WTC11 (cell line): ENCODE data around the gene CDK11A. TPM values are rescaled to one million over a fixed set of nuclear protein-coding genes. Genes with fewer than 3 reads are reported as not detected.
"Not testable (repeated sequence)": the region's sequence is repeated elsewhere in the genome, so short reads cannot be mapped to it uniquely, and the experiment has no call there.

ENCODE experiments used
- ATAC-seq: fragments of 200-7000 bp; cut with Tn5 transposase; 2 replicates; pipeline ENCODE4 v1.10.0; 2021; ENCODE audit warnings: mild to moderate bottlenecking, moderate library complexity
- Bru-seq: library from RNA; stranded (reverse); fragments of 400-500 nt; gene quantifications from one replicate; lab custom pipeline; 2021; lab: Mats Ljungman, UMichigan
- CTCF ChIA-PET: fragments of 300-600 bp; sonication (Branson Sonifier 250); formaldehyde crosslinking; loops from one replicate; lab custom pipeline; 2021; ENCODE audit warnings: antibody characterized with exemption; lab: Charles Lee
- POLR2A ChIA-PET: fragments of 350-600 bp; sonication (Branson Sonifier 250); formaldehyde crosslinking; loops from one replicate; lab custom pipeline; 2021; ENCODE audit warnings: antibody characterized with exemption; lab: Charles Lee
- DNase-seq: peaks from one replicate; pipeline ENCODE4 v3.0.0; 2021; ENCODE audit warnings: low spot score
- H3K27ac Mint-ChIP-seq: 2 replicates; pipeline ENCODE4 v1.8.0; 2021; ENCODE audit warnings: mixed read lengths
- H3K27me3 Mint-ChIP-seq: 2 replicates; pipeline ENCODE4 v1.8.0; 2021; ENCODE audit warnings: low read depth, mild to moderate bottlenecking, moderate library complexity, mixed read lengths
- H3K36me3 Mint-ChIP-seq: 2 replicates; pipeline ENCODE4 v1.8.0; 2021; ENCODE audit warnings: mixed read lengths
- H3K4me1 Mint-ChIP-seq: 2 replicates; pipeline ENCODE4 v1.8.0; 2022; ENCODE audit warnings: mixed read lengths
- H3K4me3 Mint-ChIP-seq: 2 replicates; pipeline ENCODE4 v1.8.0; 2021; ENCODE audit warnings: mild to moderate bottlenecking, moderate library complexity, mixed read lengths
- H3K9me3 Mint-ChIP-seq: 2 replicates; pipeline ENCODE4 v1.8.0; 2021; ENCODE audit warnings: mixed read lengths
- ATF1 ChIP-seq: sonication (generic); formaldehyde crosslinking; IDR thresholded peaks from 2 replicates; pipeline ENCODE4 v1.8.1; 2023; ENCODE audit warnings: mild to moderate bottlenecking, moderate library complexity, missing genetic modification reagents
- CREM ChIP-seq: sonication (generic); formaldehyde crosslinking; IDR thresholded peaks from 2 replicates; pipeline ENCODE4 v1.8.1; 2022; ENCODE audit warnings: mild to moderate bottlenecking, missing genetic modification reagents, moderate library complexity
- FOXK1 ChIP-seq: sonication (generic); formaldehyde crosslinking; IDR thresholded peaks from 2 replicates; pipeline ENCODE4 v1.8.0; 2022; ENCODE audit warnings: mild to moderate bottlenecking, moderate library complexity, missing genetic modification reagents
- GABPB1 ChIP-seq: sonication (generic); formaldehyde crosslinking; IDR thresholded peaks from 2 replicates; pipeline ENCODE4 v1.8.1; 2023; ENCODE audit warnings: mild to moderate bottlenecking, missing genetic modification reagents
- KAT7 ChIP-seq: sonication (generic); formaldehyde crosslinking; IDR thresholded peaks from 2 replicates; pipeline ENCODE4 v1.8.1; 2023; ENCODE audit warnings: missing genetic modification reagents, mild to moderate bottlenecking, borderline replicate concordance
- MXD4 ChIP-seq: fragments of 250-450 bp; sonication (Bioruptor Pico); IDR thresholded peaks from 2 replicates; pipeline ENCODE4 v1.8.0; 2021; ENCODE audit warnings: mild to moderate bottlenecking, moderate library complexity, borderline replicate concordance
- NFATC4 ChIP-seq: fragments of 250-450 bp; sonication (Bioruptor Pico); IDR thresholded peaks from 2 replicates; pipeline ENCODE4 v1.9.0; 2021; ENCODE audit warnings: mild to moderate bottlenecking
- NFE2L1 ChIP-seq: sonication (generic); formaldehyde crosslinking; IDR thresholded peaks from 2 replicates; pipeline ENCODE4 v1.8.1; 2023; ENCODE audit warnings: missing genetic modification reagents
- SP1 ChIP-seq: sonication (generic); formaldehyde crosslinking; conservative IDR thresholded peaks from 2 replicates; pipeline ENCODE4 v1.8.1; 2022; ENCODE audit warnings: missing genetic modification reagents
- TEAD1 ChIP-seq: sonication (generic); formaldehyde crosslinking; IDR thresholded peaks from 2 replicates; pipeline ENCODE4 v1.8.0; 2022; ENCODE audit warnings: mild to moderate bottlenecking, missing genetic modification reagents
- USF2 ChIP-seq: sonication (generic); formaldehyde crosslinking; IDR thresholded peaks from 2 replicates; pipeline ENCODE4 v1.8.1; 2023; ENCODE audit warnings: mild to moderate bottlenecking, missing genetic modification reagents, moderate library complexity
- ZBTB21 ChIP-seq: sonication (generic); formaldehyde crosslinking; IDR thresholded peaks from 2 replicates; pipeline ENCODE4 v1.8.1; 2023; ENCODE audit warnings: mild to moderate bottlenecking, missing genetic modification reagents, borderline replicate concordance
- long read RNA-seq, 3 experiments: library from RNA in 1 of 3; library from capped mRNA in 1 of 3; library from polyadenylated mRNA in 1 of 3; unstranded in 2 of 3; stranded (forward) in 1 of 3; transcript quantifications; one replicate each; pipeline ENCODE4 v2.0.0, GENCODE V29; 2021
- total RNA-seq: library from RNA; stranded (reverse); gene quantifications from 3 replicates; pipeline ENCODE4 v1.2.3, GENCODE V29; 2021
- TF ChIP-seq, protein P1 (sequence below): sonication (generic); formaldehyde crosslinking; IDR thresholded peaks from 2 replicates; pipeline ENCODE4 v1.8.0; 2022; ENCODE audit warnings: mild to moderate bottlenecking, missing genetic modification reagents
- TF ChIP-seq, protein P2 (sequence below): fragments of 250-450 bp; sonication (Bioruptor Pico); IDR thresholded peaks from 2 replicates; pipeline ENCODE4 v1.9.0; 2021; ENCODE audit warnings: mild to moderate bottlenecking
- TF ChIP-seq, protein P3 (sequence below): sonication (generic); formaldehyde crosslinking; IDR thresholded peaks from 2 replicates; pipeline ENCODE4 v1.8.0; 2022; ENCODE audit warnings: missing genetic modification reagents
- TF ChIP-seq, protein P4 (sequence below): sonication (generic); formaldehyde crosslinking; IDR thresholded peaks from 2 replicates; pipeline ENCODE4 v1.8.1; 2022; ENCODE audit warnings: missing genetic modification reagents, borderline replicate concordance
- TF ChIP-seq, protein P5 (sequence below): sonication (generic); formaldehyde crosslinking; IDR thresholded peaks from 2 replicates; pipeline ENCODE4 v1.8.1; 2023; ENCODE audit warnings: mild to moderate bottlenecking, missing genetic modification reagents
- TF ChIP-seq, protein P6 (sequence below): fragments of 200-600 bp; IDR thresholded peaks from 2 replicates; pipeline ENCODE4 v1.8.0; 2022; ENCODE audit warnings: antibody characterized with exemption
- TF ChIP-seq, protein P7 (sequence below): fragments of 250-450 bp; sonication (Bioruptor Pico); IDR thresholded peaks from 2 replicates; pipeline ENCODE4 v1.9.0; 2021; ENCODE audit warnings: moderate library complexity, mild to moderate bottlenecking, inconsistent platforms, borderline replicate concordance

The CDK11A gene
- total RNA-seq, result 47.8 to 54.7 TPM (median 52.0 TPM) in 3 replicates
- Bru-seq, nascent RNA, result percentile 84 among the genes with signal in this experiment
- long read RNA-seq, experiment 1, transcript CDK11A-204 (20 exons, 2,419 nt), result major isoform, 14 of 55 reads
- long read RNA-seq, experiment 1, partial matches to known transcripts, result 13 of 55 reads
- long read RNA-seq, experiment 1, other reads (novel, unspliced or antisense), result 23 of 55 reads
- long read RNA-seq, experiment 2, partial matches to known transcripts, result 24 of 46 reads
- long read RNA-seq, experiment 2, other reads (novel, unspliced or antisense), result 22 of 46 reads
- long read RNA-seq, experiment 3, partial matches to known transcripts, result 1 of 2 reads
- long read RNA-seq, experiment 3, other reads (novel, unspliced or antisense), result 1 of 2 reads

GRCh38 chr1:1724035-1724864 lies at the start of gene CDK11A:
Gene CDK11A, minus strand, starts transcription at chr1:1724357. Its CDS starts 1,539 bp downstream, at chr1:1722818.
- peak within 1 kb of the TSS; percentile 88 for H3K4me3 Mint-ChIP-seq
- peaks cover 16% of the 10 kb centered on the region for H3K36me3 Mint-ChIP-seq
- TF ChIP-seq, protein P1, sequence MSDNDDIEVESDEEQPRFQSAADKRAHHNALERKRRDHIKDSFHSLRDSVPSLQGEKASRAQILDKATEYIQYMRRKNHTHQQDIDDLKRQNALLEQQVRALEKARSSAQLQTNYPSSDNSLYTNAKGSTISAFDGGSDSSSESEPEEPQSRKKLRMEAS (CRISPR knock-in tag), result peak; percentile 62; the same call in 1 of the 2 replicates
- TF ChIP-seq TEAD1 (CRISPR knock-in tag) (peak; percentile 40; the same call in 1 of the 2 replicates), ZBTB21 (CRISPR knock-in tag) (peak; percentile 52; the same call in 1 of the 2 replicates), SP1 (CRISPR knock-in tag) (peak; percentile 51; the same call in 1 of the 2 replicates), CREM (CRISPR knock-in tag) (peak; percentile 97), FOXK1 (CRISPR knock-in tag) (peak; percentile 94)
- POLR2A ChIA-PET, H3K27me3 Mint-ChIP-seq, H3K9me3 Mint-ChIP-seq, H3K4me1 Mint-ChIP-seq: not testable (repeated sequence)
- CTCF ChIA-PET, result interaction anchor here (0.6 to 1.3 kb wide), 5 partner anchors 41 to 320 kb away, joined by 3 to 5 read pairs (median 5); no protein-coding TSS in a partner anchor
- peak within 1 kb of the TSS; percentile 98 for H3K27ac Mint-ChIP-seq
- ATAC-seq (peak; percentile 94), DNase-seq (peak; percentile 98)

DNA sequence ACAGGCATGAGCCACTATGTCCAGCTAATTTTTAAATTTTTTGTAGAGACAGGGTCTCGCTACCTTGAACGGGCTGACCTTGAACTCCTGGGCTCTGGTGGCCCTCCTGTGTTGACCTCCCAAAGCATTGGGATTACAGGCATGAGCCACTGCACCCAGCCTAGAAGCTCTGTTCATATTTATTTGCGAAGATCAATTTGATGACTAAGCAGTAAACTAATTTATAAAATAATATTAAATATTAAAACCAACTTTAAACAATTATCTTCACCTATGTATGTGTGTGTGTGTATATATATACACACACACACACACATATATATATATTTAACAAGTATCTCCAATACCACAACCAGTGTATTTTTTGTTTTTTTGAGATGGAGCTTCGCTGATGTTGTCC lies 49.7 kb upstream of the CDK11A start:
- ATAC-seq, result no peak
- no peak for DNase-seq
- TF ChIP-seq ATF1 (CRISPR knock-in tag) (no peak), USF2 (no peak), KAT7 (CRISPR knock-in tag) (no peak), NFATC4 (CRISPR knock-in tag) (no peak), CREM (CRISPR knock-in tag) (no peak), NFE2L1 (CRISPR knock-in tag) (no peak), MXD4 (no peak), FOXK1 (CRISPR knock-in tag) (no peak), GABPB1 (CRISPR knock-in tag) (no peak)
- TF ChIP-seq, protein P2, sequence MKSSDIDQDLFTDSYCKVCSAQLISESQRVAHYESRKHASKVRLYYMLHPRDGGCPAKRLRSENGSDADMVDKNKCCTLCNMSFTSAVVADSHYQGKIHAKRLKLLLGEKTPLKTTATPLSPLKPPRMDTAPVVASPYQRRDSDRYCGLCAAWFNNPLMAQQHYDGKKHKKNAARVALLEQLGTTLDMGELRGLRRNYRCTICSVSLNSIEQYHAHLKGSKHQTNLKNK (CRISPR knock-in tag), result no peak
- TF ChIP-seq, protein P3, sequence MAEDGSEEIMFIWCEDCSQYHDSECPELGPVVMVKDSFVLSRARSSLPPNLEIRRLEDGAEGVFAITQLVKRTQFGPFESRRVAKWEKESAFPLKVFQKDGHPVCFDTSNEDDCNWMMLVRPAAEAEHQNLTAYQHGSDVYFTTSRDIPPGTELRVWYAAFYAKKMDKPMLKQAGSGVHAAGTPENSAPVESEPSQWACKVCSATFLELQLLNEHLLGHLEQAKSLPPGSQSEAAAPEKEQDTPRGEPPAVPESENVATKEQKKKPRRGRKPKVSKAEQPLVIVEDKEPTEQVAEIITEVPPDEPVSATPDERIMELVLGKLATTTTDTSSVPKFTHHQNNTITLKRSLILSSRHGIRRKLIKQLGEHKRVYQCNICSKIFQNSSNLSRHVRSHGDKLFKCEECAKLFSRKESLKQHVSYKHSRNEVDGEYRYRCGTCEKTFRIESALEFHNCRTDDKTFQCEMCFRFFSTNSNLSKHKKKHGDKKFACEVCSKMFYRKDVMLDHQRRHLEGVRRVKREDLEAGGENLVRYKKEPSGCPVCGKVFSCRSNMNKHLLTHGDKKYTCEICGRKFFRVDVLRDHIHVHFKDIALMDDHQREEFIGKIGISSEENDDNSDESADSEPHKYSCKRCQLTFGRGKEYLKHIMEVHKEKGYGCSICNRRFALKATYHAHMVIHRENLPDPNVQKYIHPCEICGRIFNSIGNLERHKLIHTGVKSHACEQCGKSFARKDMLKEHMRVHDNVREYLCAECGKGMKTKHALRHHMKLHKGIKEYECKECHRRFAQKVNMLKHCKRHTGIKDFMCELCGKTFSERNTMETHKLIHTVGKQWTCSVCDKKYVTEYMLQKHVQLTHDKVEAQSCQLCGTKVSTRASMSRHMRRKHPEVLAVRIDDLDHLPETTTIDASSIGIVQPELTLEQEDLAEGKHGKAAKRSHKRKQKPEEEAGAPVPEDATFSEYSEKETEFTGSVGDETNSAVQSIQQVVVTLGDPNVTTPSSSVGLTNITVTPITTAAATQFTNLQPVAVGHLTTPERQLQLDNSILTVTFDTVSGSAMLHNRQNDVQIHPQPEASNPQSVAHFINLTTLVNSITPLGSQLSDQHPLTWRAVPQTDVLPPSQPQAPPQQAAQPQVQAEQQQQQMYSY (CRISPR knock-in tag), result no peak
- TF ChIP-seq, protein P4, sequence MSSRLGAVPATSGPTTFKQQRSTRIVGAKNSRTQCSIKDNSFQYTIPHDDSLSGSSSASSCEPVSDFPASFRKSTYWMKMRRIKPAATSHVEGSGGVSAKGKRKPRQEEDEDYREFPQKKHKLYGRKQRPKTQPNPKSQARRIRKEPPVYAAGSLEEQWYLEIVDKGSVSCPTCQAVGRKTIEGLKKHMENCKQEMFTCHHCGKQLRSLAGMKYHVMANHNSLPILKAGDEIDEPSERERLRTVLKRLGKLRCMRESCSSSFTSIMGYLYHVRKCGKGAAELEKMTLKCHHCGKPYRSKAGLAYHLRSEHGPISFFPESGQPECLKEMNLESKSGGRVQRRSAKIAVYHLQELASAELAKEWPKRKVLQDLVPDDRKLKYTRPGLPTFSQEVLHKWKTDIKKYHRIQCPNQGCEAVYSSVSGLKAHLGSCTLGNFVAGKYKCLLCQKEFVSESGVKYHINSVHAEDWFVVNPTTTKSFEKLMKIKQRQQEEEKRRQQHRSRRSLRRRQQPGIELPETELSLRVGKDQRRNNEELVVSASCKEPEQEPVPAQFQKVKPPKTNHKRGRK (CRISPR knock-in tag), result no peak
- TF ChIP-seq, protein P5, sequence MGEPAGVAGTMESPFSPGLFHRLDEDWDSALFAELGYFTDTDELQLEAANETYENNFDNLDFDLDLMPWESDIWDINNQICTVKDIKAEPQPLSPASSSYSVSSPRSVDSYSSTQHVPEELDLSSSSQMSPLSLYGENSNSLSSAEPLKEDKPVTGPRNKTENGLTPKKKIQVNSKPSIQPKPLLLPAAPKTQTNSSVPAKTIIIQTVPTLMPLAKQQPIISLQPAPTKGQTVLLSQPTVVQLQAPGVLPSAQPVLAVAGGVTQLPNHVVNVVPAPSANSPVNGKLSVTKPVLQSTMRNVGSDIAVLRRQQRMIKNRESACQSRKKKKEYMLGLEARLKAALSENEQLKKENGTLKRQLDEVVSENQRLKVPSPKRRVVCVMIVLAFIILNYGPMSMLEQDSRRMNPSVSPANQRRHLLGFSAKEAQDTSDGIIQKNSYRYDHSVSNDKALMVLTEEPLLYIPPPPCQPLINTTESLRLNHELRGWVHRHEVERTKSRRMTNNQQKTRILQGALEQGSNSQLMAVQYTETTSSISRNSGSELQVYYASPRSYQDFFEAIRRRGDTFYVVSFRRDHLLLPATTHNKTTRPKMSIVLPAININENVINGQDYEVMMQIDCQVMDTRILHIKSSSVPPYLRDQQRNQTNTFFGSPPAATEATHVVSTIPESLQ (CRISPR knock-in tag), result no peak
- TF ChIP-seq, protein P6, sequence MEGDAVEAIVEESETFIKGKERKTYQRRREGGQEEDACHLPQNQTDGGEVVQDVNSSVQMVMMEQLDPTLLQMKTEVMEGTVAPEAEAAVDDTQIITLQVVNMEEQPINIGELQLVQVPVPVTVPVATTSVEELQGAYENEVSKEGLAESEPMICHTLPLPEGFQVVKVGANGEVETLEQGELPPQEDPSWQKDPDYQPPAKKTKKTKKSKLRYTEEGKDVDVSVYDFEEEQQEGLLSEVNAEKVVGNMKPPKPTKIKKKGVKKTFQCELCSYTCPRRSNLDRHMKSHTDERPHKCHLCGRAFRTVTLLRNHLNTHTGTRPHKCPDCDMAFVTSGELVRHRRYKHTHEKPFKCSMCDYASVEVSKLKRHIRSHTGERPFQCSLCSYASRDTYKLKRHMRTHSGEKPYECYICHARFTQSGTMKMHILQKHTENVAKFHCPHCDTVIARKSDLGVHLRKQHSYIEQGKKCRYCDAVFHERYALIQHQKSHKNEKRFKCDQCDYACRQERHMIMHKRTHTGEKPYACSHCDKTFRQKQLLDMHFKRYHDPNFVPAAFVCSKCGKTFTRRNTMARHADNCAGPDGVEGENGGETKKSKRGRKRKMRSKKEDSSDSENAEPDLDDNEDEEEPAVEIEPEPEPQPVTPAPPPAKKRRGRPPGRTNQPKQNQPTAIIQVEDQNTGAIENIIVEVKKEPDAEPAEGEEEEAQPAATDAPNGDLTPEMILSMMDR, result no peak
- TF ChIP-seq, protein P7, sequence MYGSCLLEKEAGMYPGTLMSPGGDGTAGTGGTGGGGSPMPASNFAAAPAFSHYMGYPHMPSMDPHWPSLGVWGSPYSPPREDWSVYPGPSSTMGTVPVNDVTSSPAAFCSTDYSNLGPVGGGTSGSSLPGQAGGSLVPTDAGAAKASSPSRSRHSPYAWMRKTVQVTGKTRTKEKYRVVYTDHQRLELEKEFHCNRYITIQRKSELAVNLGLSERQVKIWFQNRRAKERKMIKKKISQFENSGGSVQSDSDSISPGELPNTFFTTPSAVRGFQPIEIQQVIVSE (CRISPR knock-in tag), result no peak
- TF ChIP-seq, protein P1 (CRISPR knock-in tag), result no peak

More for the DNA sequence above, 49.7 kb upstream of the CDK11A start:
- Mint-ChIP-seq H3K27ac (no peak overlapping the region), H3K9me3 (peaks cover 11% of the 10 kb centered on the region), H3K4me3 (no peak overlapping the region), H3K4me1 (peaks cover 21% of the 10 kb centered on the region), H3K36me3 (peaks cover 33% of the 10 kb centered on the region), H3K27me3 (no peaks in the 10 kb centered on the region)
- ChIA-PET CTCF (no interaction called here), POLR2A (no interaction called here)
